OCI-LY7 (cell line): ENCODE data around the gene ITGB8.

Source experiments
- CTCF ChIP-seq: fragments of 200-600 bp; sonication (generic); conservative IDR thresholded peaks from 2 replicates; pipeline ENCODE4 v1.5.1; 2014; ENCODE audit warnings: mild to moderate bottlenecking, antibody characterized with exemption, low read length, moderate library complexity, mixed read lengths
- EZH2phosphoT487 ChIP-seq: fragments of 200-600 bp; sonication (generic); IDR thresholded peaks from 2 replicates; pipeline ENCODE4 v1.6.1; 2018; ENCODE audit warnings: low read depth, borderline replicate concordance, mild to moderate bottlenecking, mixed run types, antibody characterized with exemption, low read length, moderate library complexity, mixed read lengths

- TF ChIP-seq CTCF = no peak
- no peak for TF ChIP-seq EZH2phosphoT487
Observed at GRCh38 chr7:20328027-20328426, 2.7 kb upstream of the ITGB8 start.
